Measurements from ENCODE around the gene CPXM1.
"Not testable (repeated sequence)": the region's sequence is repeated elsewhere in the genome, so short reads cannot be mapped to it uniquely, and the experiment has no call there.

The CPXM1 gene

DNA sequence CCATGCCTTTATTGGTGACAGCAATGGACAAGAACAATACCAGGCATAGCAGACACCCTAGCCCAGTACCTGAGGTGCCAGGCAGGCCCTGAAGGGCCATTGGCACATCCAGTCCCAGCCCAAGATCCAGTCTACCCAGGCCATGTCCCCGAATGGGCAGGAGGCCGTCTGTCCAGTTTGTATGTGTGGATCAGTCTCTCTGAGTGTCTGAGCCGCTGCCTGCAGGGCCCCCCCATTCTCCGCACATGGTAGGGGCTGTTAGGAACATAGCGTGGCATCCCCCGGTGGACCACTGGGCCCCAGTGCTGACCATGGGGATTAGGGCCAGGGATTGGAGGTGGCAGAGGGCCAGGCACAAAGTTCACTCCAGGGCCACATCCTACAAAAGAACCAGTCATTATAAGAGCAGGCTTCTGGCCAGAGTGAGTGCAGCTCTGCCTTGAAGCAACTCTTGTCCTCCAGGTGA, 34.9 kb upstream of the CPXM1 start:
- no peak for DNase-seq (ENCODE audit: low read depth)
- TF ChIP-seq, protein P1, sequence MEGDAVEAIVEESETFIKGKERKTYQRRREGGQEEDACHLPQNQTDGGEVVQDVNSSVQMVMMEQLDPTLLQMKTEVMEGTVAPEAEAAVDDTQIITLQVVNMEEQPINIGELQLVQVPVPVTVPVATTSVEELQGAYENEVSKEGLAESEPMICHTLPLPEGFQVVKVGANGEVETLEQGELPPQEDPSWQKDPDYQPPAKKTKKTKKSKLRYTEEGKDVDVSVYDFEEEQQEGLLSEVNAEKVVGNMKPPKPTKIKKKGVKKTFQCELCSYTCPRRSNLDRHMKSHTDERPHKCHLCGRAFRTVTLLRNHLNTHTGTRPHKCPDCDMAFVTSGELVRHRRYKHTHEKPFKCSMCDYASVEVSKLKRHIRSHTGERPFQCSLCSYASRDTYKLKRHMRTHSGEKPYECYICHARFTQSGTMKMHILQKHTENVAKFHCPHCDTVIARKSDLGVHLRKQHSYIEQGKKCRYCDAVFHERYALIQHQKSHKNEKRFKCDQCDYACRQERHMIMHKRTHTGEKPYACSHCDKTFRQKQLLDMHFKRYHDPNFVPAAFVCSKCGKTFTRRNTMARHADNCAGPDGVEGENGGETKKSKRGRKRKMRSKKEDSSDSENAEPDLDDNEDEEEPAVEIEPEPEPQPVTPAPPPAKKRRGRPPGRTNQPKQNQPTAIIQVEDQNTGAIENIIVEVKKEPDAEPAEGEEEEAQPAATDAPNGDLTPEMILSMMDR (conservative IDR thresholded peaks at IDR 0.05; ENCODE audit: low read depth, low read length) = no peak
- no peak overlapping the region for H3K4me3 ChIP-seq (ENCODE audit: low read length)

DNA sequence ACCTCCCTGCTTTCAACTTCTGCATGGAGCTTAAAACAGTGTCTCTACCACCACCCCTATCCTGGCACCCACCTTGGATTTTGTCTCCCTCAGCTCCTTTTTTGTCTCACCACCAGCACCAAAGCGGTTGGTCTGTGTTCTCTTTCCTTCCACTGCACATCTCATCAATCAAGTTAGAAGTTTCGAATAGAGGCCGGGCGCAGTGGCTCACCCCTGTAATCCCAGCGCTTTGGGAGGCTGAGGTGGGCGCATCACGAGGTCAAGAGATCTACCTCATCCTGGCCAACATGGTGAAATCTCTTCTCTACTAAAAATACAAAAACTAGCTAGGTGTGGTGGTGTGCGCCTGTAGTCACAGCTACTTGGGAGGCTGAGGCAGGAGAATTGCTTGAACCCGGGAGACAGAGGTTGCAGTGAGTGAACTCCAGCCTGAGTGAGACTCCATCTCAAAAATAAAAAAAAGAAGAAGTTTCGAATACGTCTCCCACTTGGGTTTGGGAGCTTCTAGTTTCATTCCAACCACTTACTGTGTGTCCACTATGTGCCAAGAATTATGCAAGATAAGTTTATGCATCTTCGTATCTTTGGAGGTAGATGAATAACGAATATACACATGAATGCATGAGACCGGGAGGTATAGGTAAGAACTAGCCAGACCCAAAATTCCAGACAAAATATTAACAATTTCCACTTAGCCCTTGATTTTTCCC, 34.1 kb upstream of the CPXM1 start:
- TF ChIP-seq, protein P1 (conservative IDR thresholded peaks at IDR 0.05; ENCODE audit: low read depth, low read length) = no peak
- no peak for DNase-seq (ENCODE audit: low read depth)
- no peak overlapping the region for H3K4me3 ChIP-seq (ENCODE audit: low read length)

DNA sequence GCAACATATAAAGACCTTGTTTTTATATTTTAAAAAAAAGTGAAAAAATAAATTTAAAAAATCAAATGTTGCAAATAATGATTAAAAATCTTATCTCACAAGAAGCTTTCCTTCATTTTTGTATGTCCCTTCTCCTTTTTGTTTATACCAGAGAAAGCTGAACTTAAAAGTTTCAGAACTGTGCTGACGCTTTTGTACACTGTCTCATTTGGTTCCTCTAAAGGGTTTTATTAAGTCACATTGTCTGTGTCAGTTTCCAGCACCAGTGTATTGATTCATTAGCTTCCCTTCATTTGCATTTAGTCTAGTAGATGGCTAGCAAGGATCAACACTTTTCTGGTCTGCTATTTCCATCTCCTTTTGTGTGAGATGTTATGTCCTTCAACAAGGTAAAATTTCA, 33.3 kb upstream of the CPXM1 start:
- H3K4me3 ChIP-seq (ENCODE audit: low read length) = no peak overlapping the region
- no peak for DNase-seq (ENCODE audit: low read depth)
- TF ChIP-seq, protein P1 (conservative IDR thresholded peaks at IDR 0.05; ENCODE audit: low read depth, low read length) = no peak

DNA sequence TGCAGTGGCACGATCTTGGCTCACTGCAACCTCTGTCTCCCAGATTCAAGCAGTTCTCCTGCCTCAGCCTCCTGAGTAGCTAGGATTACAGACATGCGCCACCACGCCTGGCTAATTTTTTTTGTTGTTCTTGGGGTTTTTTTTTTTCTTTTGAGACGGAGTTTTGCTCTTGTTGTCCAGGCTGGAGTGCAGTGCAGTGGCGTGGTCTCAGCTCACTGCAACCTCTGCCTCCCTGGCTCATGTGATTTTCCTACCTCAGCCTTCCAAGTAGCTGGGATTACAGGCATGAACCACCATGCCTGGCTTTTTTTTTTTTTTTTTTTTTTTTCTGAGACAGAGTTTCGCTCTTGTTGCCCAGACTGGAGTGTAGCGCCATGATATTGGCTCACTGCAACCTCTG, 30.8 kb upstream of the CPXM1 start:
- DNase-seq (ENCODE audit: low read depth); H3K4me3 ChIP-seq (ENCODE audit: low read length): not testable (repeated sequence)

DNA sequence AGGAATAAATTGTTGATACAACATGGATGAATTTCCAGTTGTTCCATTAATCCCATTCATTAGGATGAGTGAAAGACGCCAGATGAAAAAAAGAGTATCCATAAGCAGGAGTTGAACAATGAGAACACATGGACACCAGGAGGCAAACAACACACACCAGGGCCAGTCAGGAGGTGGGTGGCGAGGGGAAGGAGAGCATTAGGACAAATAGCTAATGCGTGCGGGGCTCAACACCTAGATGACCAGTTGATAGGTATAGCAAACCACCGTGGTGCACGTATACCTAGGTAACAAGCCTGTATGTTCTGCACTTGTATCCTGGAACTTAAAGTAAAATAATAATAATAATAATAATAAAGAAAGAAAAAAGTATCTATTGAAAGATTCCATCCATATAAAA, 28.9 kb upstream of the CPXM1 start:
- DNase-seq (ENCODE audit: low read depth) = no peak
- TF ChIP-seq, protein P1 (conservative IDR thresholded peaks at IDR 0.05; ENCODE audit: low read depth, low read length) = no peak
- no peak overlapping the region for H3K4me3 ChIP-seq (ENCODE audit: low read length)

DNA sequence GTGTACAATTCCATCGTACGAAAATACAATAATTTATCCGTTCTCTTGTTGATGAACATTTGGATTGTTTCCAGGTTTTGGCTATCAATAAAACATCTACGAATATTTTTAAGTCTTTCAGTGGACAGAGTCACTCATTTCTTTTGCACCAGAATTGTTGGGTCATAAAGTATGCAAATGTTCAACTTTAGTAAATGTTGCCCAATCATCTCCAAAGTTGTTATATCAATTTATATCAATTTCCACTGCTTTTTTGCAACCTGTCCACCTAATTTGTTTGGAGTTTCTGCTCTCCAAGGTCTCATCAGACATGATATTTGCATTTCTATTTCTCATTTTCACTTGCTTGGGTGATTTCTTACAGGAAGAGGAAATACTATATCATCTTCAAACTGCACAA, 26.2 kb upstream of the CPXM1 start:
- TF ChIP-seq, protein P1 (conservative IDR thresholded peaks at IDR 0.05; ENCODE audit: low read depth, low read length) = no peak
- DNase-seq (ENCODE audit: low read depth) = no peak
- no peak overlapping the region for H3K4me3 ChIP-seq (ENCODE audit: low read length)

DNA sequence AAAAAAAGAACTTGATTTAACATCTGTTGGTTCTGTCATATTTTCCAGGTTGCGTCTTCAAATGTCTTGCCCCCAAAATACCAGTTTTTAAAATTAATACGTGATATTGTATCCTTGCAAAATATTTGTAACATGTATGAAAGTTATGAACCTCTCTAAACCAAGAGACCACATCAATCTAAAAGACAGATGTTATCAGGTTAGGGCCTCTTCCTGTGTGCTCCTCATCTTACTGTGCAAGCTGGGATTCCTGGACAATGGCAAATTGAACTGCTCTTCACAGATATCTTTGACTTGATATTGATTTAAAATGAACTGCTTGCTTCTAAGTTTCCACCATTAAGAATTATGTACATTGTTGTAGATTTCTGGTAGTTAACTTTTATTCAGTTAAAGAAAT, 25.3 kb upstream of the CPXM1 start:
- no peak overlapping the region for H3K4me3 ChIP-seq (ENCODE audit: low read length)
- TF ChIP-seq, protein P1 (conservative IDR thresholded peaks at IDR 0.05; ENCODE audit: low read depth, low read length) = no peak
- DNase-seq (ENCODE audit: low read depth) = no peak
